Measurements from ENCODE around the gene COL6A2. TPM values are rescaled to one million over a fixed set of nuclear protein-coding genes. Genes with fewer than 3 reads are reported as not detected.
A peak's percentile ranks its signal among the peaks of the same experiment; 100 is the strongest.

The COL6A2 gene
- total and polyA plus RNA-seq, 2 experiments from 2014 or later: 509 to 832 TPM

DNA sequence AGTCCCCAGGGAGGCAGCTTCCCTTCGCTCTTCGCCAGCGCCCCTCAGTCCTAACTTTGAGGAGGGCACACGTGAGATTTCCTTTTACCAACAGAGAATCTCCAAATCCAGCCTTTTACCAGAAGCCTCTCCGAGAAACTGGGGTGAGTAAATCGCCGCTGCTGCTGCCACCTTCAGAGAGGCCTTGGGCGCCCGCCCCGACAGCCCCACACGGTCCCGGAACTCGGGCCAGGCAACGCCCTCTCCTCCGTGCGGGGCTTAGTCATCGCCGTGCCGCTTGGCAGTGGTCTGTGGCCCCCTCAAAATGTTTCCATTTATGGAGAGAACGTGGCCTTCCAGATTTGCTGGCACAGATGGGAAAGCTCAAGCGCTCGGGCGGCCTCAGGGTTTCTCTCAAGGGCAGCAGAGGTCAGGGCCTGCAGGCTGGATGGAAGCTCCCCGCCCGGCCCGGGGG, 41.4 kb upstream of the COL6A2 start:
- no peaks in the 10 kb centered on the region for H3K79me2 ChIP-seq
- H3K4me3 ChIP-seq: no peak overlapping the region
- no peaks in the 10 kb centered on the region for H3K36me3 ChIP-seq (replicated peaks; ENCODE audit: insufficient read depth, low read depth)
- no peak overlapping the region for H2AFZ ChIP-seq
- H4K20me1 ChIP-seq (ENCODE audit: insufficient read depth, poor library complexity, severe bottlenecking): no peaks in the 10 kb centered on the region
- no peaks in the 10 kb centered on the region for H3K27me3 ChIP-seq
- no peaks in the 10 kb centered on the region for H3K9me2 ChIP-seq (replicated peaks; ENCODE audit: insufficient read depth)
- H3K4me2 ChIP-seq: peak overlapping the region; percentile 9
- H3K4me1 ChIP-seq (ENCODE audit: insufficient read depth): peaks cover 12% of the 10 kb centered on the region
- TF ChIP-seq, protein P1, sequence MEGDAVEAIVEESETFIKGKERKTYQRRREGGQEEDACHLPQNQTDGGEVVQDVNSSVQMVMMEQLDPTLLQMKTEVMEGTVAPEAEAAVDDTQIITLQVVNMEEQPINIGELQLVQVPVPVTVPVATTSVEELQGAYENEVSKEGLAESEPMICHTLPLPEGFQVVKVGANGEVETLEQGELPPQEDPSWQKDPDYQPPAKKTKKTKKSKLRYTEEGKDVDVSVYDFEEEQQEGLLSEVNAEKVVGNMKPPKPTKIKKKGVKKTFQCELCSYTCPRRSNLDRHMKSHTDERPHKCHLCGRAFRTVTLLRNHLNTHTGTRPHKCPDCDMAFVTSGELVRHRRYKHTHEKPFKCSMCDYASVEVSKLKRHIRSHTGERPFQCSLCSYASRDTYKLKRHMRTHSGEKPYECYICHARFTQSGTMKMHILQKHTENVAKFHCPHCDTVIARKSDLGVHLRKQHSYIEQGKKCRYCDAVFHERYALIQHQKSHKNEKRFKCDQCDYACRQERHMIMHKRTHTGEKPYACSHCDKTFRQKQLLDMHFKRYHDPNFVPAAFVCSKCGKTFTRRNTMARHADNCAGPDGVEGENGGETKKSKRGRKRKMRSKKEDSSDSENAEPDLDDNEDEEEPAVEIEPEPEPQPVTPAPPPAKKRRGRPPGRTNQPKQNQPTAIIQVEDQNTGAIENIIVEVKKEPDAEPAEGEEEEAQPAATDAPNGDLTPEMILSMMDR (IDR thresholded peaks at IDR 0.05; ENCODE audit: poor library complexity): no peak
- TF ChIP-seq EZH2phosphoT487 (IDR thresholded peaks at IDR 0.05; ENCODE audit: low read depth, severe bottlenecking, unreplicated experiment) (no peak), EZH2 (IDR thresholded peaks at IDR 0.05; ENCODE audit: borderline replicate concordance) (no peak)
- peak overlapping the region; percentile 82 for H3K27ac ChIP-seq
- no peaks in the 10 kb centered on the region for H3K9me3 ChIP-seq (ENCODE audit: low read depth)
- peak; percentile 70 for DNase-seq (ENCODE audit: low spot score)
- 70% methylated on average over 26 of the region's 26 CpGs for WGBS (ENCODE audit: low lambda C conversion rate, missing lambda C conversion rate)

DNA sequence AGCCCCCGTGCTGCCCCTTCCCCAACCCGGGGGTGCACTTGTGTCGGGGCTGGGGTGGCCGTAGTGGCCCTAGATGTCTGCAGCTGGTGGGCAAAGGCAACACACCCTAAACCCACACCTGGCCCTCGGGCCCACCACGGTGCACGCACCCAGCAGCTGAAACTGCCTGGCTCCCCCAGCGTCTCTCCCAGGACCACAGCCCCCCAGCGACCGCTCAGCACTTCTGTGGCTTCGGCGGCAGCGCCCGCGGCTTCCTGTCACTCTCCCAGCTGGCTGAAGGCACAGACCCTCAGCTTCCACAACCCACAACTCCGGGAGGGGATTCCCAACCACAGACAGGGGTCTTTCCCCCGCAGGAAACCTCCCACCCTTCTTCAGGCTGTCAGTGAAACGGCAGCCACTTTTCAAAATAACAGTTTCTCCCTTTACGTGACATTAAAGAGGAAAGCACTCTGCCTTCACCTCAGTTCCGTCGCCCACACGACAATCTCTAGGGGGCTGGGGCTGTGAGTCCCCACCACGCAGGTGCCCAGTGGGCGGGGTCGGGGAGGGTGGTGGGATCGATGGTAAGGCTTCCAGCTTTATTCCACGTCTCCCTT, 40.7 kb upstream of the COL6A2 start:
- no peaks in the 10 kb centered on the region for H3K9me3 ChIP-seq (ENCODE audit: low read depth)
- DNase-seq (ENCODE audit: low spot score): no peak
- H3K36me3 ChIP-seq (replicated peaks; ENCODE audit: insufficient read depth, low read depth): no peaks in the 10 kb centered on the region
- H3K9me2 ChIP-seq (replicated peaks; ENCODE audit: insufficient read depth): no peaks in the 10 kb centered on the region
- H2AFZ ChIP-seq: no peak overlapping the region
- H4K20me1 ChIP-seq (ENCODE audit: insufficient read depth, poor library complexity, severe bottlenecking): no peaks in the 10 kb centered on the region
- H3K4me1 ChIP-seq (ENCODE audit: insufficient read depth): peaks cover 12% of the 10 kb centered on the region
- WGBS (ENCODE audit: low lambda C conversion rate, missing lambda C conversion rate): 79% methylated on average over 27 of the region's 27 CpGs
- H3K79me2 ChIP-seq: no peaks in the 10 kb centered on the region
- TF ChIP-seq EZH2phosphoT487 (IDR thresholded peaks at IDR 0.05; ENCODE audit: low read depth, severe bottlenecking, unreplicated experiment): no peak
- TF ChIP-seq, protein P1 (IDR thresholded peaks at IDR 0.05; ENCODE audit: poor library complexity): no peak
- TF ChIP-seq EZH2 (IDR thresholded peaks at IDR 0.05; ENCODE audit: borderline replicate concordance): no peak
- no peak overlapping the region for H3K4me3 ChIP-seq
- H3K4me2 ChIP-seq: no peak overlapping the region
- H3K27me3 ChIP-seq: no peaks in the 10 kb centered on the region
- peak overlapping the region; percentile 82 for H3K27ac ChIP-seq

DNA sequence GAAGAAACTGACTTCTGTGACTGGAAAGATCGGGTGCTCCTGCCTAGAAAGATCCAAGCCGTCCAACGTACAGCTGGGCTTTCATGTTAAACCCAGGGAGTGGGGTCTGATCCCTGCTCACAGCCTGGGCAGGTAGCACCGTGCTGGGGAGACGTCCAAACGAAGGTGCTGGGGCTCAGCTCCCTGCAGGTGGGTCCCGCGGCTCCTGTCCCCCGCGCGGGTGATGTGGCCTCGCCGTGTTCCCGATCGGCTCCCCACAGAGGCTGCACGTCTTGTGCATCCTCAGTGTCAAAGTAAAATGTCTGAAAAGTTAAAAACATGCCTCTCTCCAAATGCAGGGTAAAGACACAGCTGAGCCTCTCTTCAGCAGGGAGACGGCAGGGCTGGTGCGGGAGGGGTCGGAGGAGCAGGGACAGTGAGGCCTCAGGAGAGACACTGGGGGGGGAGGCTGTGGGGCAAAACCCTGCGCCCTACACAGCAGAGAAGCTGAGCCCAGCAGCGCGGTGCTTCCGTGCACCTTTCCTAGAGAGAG, 40.1 kb upstream of the COL6A2 start:
- H3K79me2 ChIP-seq: no peaks in the 10 kb centered on the region
- DNase-seq (ENCODE audit: low spot score): no peak

More for the DNA sequence above, 40.1 kb upstream of the COL6A2 start:
- Histone ChIP-seq H2AFZ (no peak overlapping the region), H3K9me2 (replicated peaks; ENCODE audit: insufficient read depth) (no peaks in the 10 kb centered on the region), H3K36me3 (replicated peaks; ENCODE audit: insufficient read depth, low read depth) (no peaks in the 10 kb centered on the region), H3K9me3 (ENCODE audit: low read depth) (no peaks in the 10 kb centered on the region), H3K4me3 (no peak overlapping the region), H3K4me1 (ENCODE audit: insufficient read depth) (peaks cover 12% of the 10 kb centered on the region), H3K4me2 (no peak overlapping the region), H3K27ac (peak overlapping the region; percentile 82), H4K20me1 (ENCODE audit: insufficient read depth, poor library complexity, severe bottlenecking) (no peaks in the 10 kb centered on the region), H3K27me3 (no peaks in the 10 kb centered on the region)
- 94% methylated on average over 23 of the region's 23 CpGs for WGBS (ENCODE audit: low lambda C conversion rate, missing lambda C conversion rate)
- TF ChIP-seq, protein P1 (IDR thresholded peaks at IDR 0.05; ENCODE audit: poor library complexity): no peak
- TF ChIP-seq EZH2 (IDR thresholded peaks at IDR 0.05; ENCODE audit: borderline replicate concordance) (no peak), EZH2phosphoT487 (IDR thresholded peaks at IDR 0.05; ENCODE audit: low read depth, severe bottlenecking, unreplicated experiment) (no peak)
